Measurements from ENCODE around the gene PVALEF. TPM values are rescaled to one million over a fixed set of nuclear protein-coding genes. Genes with fewer than 3 reads are reported as not detected.

Gene PVALEF
- total and polyA plus RNA-seq, 2 of the 13 experiments (the other 11 are each of a cell fraction or from before 2014, with no cell fraction given): 0.18 TPM

GRCh38 chr17:81164371-81165245 lies 699 bp upstream of the PVALEF start (continued):
- TF ChIP-seq ZNF101 (CRISPR knock-in tag; IDR thresholded peaks at IDR 0.05; ENCODE audit: borderline replicate concordance, low read depth): no peak
- no peak for TF ChIP-seq TBL1XR1 (IDR thresholded peaks at IDR 0.05; ENCODE audit: borderline replicate concordance, low read length, partially characterized antibody)
- no peak for TF ChIP-seq ZNF740 (CRISPR knock-in tag; IDR thresholded peaks at IDR 0.05)
- TF ChIP-seq NFE2 (CRISPR knock-in tag; IDR thresholded peaks at IDR 0.05): no peak
- TF ChIP-seq SMC3 (IDR thresholded peaks at IDR 0.05; ENCODE audit: low read length): no peak
- TF ChIP-seq RBM22 (optimal IDR thresholded peaks at IDR 0.05; ENCODE audit: low read length): no peak
- TF ChIP-seq CSRNP2 (CRISPR knock-in tag; conservative IDR thresholded peaks at IDR 0.05; ENCODE audit: low read depth): no peak
- no peak for TF ChIP-seq ZNF572 (CRISPR knock-in tag; IDR thresholded peaks at IDR 0.05)
- no peak for TF ChIP-seq AKNA (CRISPR knock-in tag; IDR thresholded peaks at IDR 0.05; ENCODE audit: borderline replicate concordance)
- no peak for TF ChIP-seq HMGXB4 (CRISPR knock-in tag; IDR thresholded peaks at IDR 0.05; ENCODE audit: borderline replicate concordance in 1 of 2, low read depth in 1 of 2)
- no peak for TF ChIP-seq ZNF503 (CRISPR knock-in tag; IDR thresholded peaks at IDR 0.05)
- 0 out of 2 replicates have a peak, but pooled peaks have one; percentile 26 for TF ChIP-seq ZSCAN21 (CRISPR knock-in tag; IDR thresholded peaks at IDR 0.05; ENCODE audit: borderline replicate concordance)
- TF ChIP-seq MAFK (conservative IDR thresholded peaks at IDR 0.05 in 1 of 2, IDR thresholded peaks at IDR 0.05 in 1 of 2; ENCODE audit: low read length in 2 of 2): no peak
- no peak for TF ChIP-seq PHF21A (CRISPR knock-in tag; IDR thresholded peaks at IDR 0.05)
- no peak for TF ChIP-seq ZNF619 (CRISPR knock-in tag; IDR thresholded peaks at IDR 0.05)
- TF ChIP-seq ZNF883 (CRISPR knock-in tag; IDR thresholded peaks at IDR 0.05; ENCODE audit: not compliant biosample characterization): no peak
